Prostate gland (tissue), 2 donors: ENCODE data around the gene RAB20. TPM values are rescaled to one million over a fixed set of nuclear protein-coding genes. Genes with fewer than 3 reads are reported as not detected.

Experiments used
- DNase-seq: peaks from one replicate; pipeline ENCODE4 v3.0.0-alpha.2; 2019; ENCODE audit warnings: low spot score
- H3K27ac ChIP-seq, 2 donors: fragments of 200-600 bp; sonication (generic); 2 replicates each; pipeline ENCODE4 v1.5.1; 2017 to 2019
- H3K27me3 ChIP-seq: fragments of 200-600 bp; sonication (generic); replicated peaks from 2 replicates; pipeline ENCODE4 v1.5.1; 2019; ENCODE audit not compliant: insufficient read depth
- H3K36me3 ChIP-seq, 2 donors: fragments of 200-600 bp; sonication (generic); 1 replicate in 1 of 2; 2 replicates in 1 of 2; pipeline versions ENCODE4 v1.5.1 to v1.8.1; 2017 to 2019
- H3K4me1 ChIP-seq: fragments of 200-600 bp; sonication (generic); replicated peaks from 2 replicates; pipeline ENCODE4 v1.5.1; 2019
- H3K4me3 ChIP-seq, 2 donors: fragments of 200-600 bp; sonication (generic); 2 replicates each; pipeline ENCODE4 v1.5.1; 2017 to 2019
- H3K9me3 ChIP-seq: fragments of 200-600 bp; sonication (generic); 2 replicates; pipeline ENCODE4 v1.5.1; 2017
- CTCF ChIP-seq, 4 experiments: fragments of 200-600 bp in 2 of 4; fragments of 450-650 bp in 2 of 4; sonication (generic) in 2 of 4; IDR thresholded peaks; 1 replicate in 3 of 4; 2 replicates in 1 of 4; pipeline ENCODE4 v1.5.1; 2016 to 2019; ENCODE audit warnings: antibody characterized with exemption in 4 of 4, mild to moderate bottlenecking in 2 of 4, moderate library complexity in 2 of 4
- POLR2A ChIP-seq: fragments of 450-650 bp; IDR thresholded peaks from one replicate; pipeline ENCODE4 v1.6.1; 2016; ENCODE audit warnings: antibody characterized with exemption, mild to moderate bottlenecking
- POLR2AphosphoS5 ChIP-seq: sonication (generic); formaldehyde crosslinking; IDR thresholded peaks from one replicate; pipeline ENCODE4 v1.6.1; 2017; ENCODE audit warnings: antibody characterized with exemption
- WGBS: methylation state at CpG from one replicate; pipeline ENCODE4 v1.1.5; 2018; 5-methylcytosine and 5-hydroxymethylcytosine counted together
- intact Hi-C: fragments of 100-400 bp; cut with DNase I; formaldehyde crosslinking; loops from one replicate; pipeline ENCODE4 v1.14.2; 2022
- total RNA-seq, 2 donors: library from RNA; depleted of rRNA; stranded (reverse); fragments of >200 nt; gene quantifications; one replicate each; pipeline ENCODE4 v1.1.0, GENCODE V29; 2016

RAB20 gene
- total RNA-seq, 2 donors from 2014 or later: 24.0 to 42.1 TPM

- Histone ChIP-seq H3K36me3 (no peaks in the 10 kb centered on the region), H3K4me3 (no peak overlapping the region), H3K27me3 (no peaks in the 10 kb centered on the region), H3K27ac (peak overlapping the region in 1 of 2 donors; percentile 42), H3K9me3 (no peaks in the 10 kb centered on the region), H3K4me1 (peaks cover 2% of the 10 kb centered on the region)
- no peak for TF ChIP-seq POLR2AphosphoS5
- TF ChIP-seq POLR2A: no peak
- no peak for TF ChIP-seq CTCF (IDR thresholded peaks at IDR 0.05)
- intact Hi-C loops: loop anchor here (5.0 kb wide), 1 partner anchor 33 kb away; no protein-coding TSS in a partner anchor
- 89% methylated on average over 15 of the region's 16 CpGs for WGBS
- DNase-seq: no peak
Observed at GRCh38 chr13:110554946-110555345, 6.6 kb downstream of the RAB20 start.

DNA sequence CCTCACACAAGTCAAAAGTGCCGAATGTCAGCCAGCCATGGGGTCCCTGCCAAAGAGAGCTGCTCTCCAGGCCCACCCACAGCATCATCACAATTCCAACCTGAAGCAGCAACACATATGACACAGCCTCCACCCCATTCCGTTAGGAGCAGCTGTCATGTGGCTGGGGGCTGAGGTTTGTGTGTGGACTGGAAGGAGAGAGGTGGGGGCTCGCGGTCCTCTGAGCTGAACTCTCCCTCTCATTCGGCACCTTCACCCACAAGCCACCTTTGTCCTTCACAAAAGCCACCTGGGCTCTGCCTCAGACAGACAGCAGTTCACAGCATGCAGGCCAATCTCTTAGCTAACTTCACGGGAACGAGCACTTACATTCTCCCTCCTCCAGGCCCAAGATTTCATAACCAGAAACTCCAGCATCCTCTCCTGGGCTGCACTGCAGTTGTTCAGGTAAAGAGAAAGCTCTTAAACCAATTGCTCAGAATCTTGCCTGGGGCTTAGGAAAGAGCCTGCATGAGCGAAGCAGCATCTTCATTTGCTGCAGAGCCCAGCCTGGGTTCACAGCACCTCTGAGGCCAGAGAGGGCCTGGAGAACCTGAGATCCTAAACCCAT is 7.2 kb downstream of the RAB20 start:
- no peak overlapping the region for H3K4me3 ChIP-seq
- no peak for TF ChIP-seq POLR2A
- TF ChIP-seq CTCF (IDR thresholded peaks at IDR 0.05): no peak
- no peak for TF ChIP-seq POLR2AphosphoS5
- peaks cover 2% of the 10 kb centered on the region for H3K4me1 ChIP-seq
- H3K27ac ChIP-seq: no peak overlapping the region
- H3K27me3 ChIP-seq: no peaks in the 10 kb centered on the region
- DNase-seq: no peak
- H3K36me3 ChIP-seq: no peaks in the 10 kb centered on the region
- no peaks in the 10 kb centered on the region for H3K9me3 ChIP-seq
- intact Hi-C loops: no loop called here
- WGBS: 93% methylated on average over 8 of the region's 8 CpGs

DNA sequence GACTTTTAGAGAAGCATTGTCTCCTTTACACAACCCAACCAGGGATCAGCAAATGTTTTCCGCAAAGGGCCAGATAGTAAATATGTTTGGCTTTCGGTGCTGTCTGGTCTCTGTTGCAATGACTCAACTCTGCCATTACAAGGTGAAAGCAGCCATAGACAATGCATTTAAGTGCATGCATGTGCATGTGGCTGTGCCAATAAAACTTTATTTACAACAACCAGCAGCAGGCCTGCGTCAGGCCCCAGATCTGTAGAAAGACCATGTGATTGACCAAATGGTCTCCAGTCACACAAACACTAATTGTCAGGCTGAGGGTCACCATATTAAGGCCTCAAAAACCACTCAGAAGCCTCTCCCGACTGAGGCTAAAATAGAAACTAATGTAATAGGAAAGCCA is 8.1 kb downstream of the RAB20 start:
- Histone ChIP-seq H3K27ac (no peak overlapping the region), H3K4me1 (peaks cover 2% of the 10 kb centered on the region), H3K27me3 (no peaks in the 10 kb centered on the region), H3K4me3 (no peak overlapping the region), H3K36me3 (no peaks in the 10 kb centered on the region), H3K9me3 (no peaks in the 10 kb centered on the region)
- 71% methylated on average over 4 of the region's 4 CpGs for WGBS
- intact Hi-C loops: no loop called here
- TF ChIP-seq POLR2A: no peak
- TF ChIP-seq POLR2AphosphoS5: no peak
- no peak for TF ChIP-seq CTCF (IDR thresholded peaks at IDR 0.05)
- no peak for DNase-seq

- 97% methylated on average over 9 of the region's 9 CpGs for WGBS
- H3K36me3 ChIP-seq: no peaks in the 10 kb centered on the region
Observed at GRCh38 chr13:110552767-110553166, 8.8 kb downstream of the RAB20 start.

More at GRCh38 chr13:110552767-110553166, 8.8 kb downstream of the RAB20 start:
- peaks cover 2% of the 10 kb centered on the region for H3K4me1 ChIP-seq
- TF ChIP-seq CTCF (IDR thresholded peaks at IDR 0.05) (no peak), POLR2A (no peak), POLR2AphosphoS5 (no peak)
- H3K4me3 ChIP-seq: no peak overlapping the region
- H3K27ac ChIP-seq: no peak overlapping the region
- no peaks in the 10 kb centered on the region for H3K27me3 ChIP-seq
- intact Hi-C loops: no loop called here
- no peak for DNase-seq
- no peaks in the 10 kb centered on the region for H3K9me3 ChIP-seq
